Gastroesophageal sphincter (tissue), 3 donors: ENCODE measurements around the gene LGALS9C.
"Not testable (repeated sequence)": the region's sequence is repeated elsewhere in the genome, so short reads cannot be mapped to it uniquely, and the experiment has no call there.

ENCODE experiments used
- CTCF ChIP-seq, 4 experiments: fragments of 200-600 bp in 2 of 4; fragments of 450-650 bp in 2 of 4; sonication (generic) in 1 of 4; IDR thresholded peaks; one replicate each; pipeline ENCODE4 v1.5.1; 2017 to 2019; ENCODE audit warnings: antibody characterized with exemption in 4 of 4, mild to moderate bottlenecking in 2 of 4, moderate library complexity in 2 of 4
- EP300 ChIP-seq: sonication (generic); formaldehyde crosslinking; IDR thresholded peaks from one replicate; pipeline ENCODE4 v1.6.1; 2017; ENCODE audit warnings: antibody characterized with exemption, mild to moderate bottlenecking
- POLR2A ChIP-seq, 2 donors: fragments of 450-650 bp; IDR thresholded peaks; one replicate each; pipeline ENCODE4 v1.6.1; 2017; ENCODE audit warnings: antibody characterized with exemption in 2 of 2, mild to moderate bottlenecking in 2 of 2, moderate library complexity in 1 of 2
- POLR2AphosphoS5 ChIP-seq: sonication (generic); formaldehyde crosslinking; IDR thresholded peaks from one replicate; pipeline ENCODE4 v1.6.1; 2017; ENCODE audit warnings: antibody characterized with exemption

- TF ChIP-seq EP300; POLR2A (IDR thresholded peaks at IDR 0.05); CTCF (IDR thresholded peaks at IDR 0.05); POLR2AphosphoS5: not testable (repeated sequence)
Observed at GRCh38 chr17:18466250-18466983, 10.2 kb upstream of the LGALS9C start.
